ENCODE results near the gene NIPAL3.
"Not testable (repeated sequence)": the region's sequence is repeated elsewhere in the genome, so short reads cannot be mapped to it uniquely, and the experiment has no call there.

NIPAL3 gene

DNA sequence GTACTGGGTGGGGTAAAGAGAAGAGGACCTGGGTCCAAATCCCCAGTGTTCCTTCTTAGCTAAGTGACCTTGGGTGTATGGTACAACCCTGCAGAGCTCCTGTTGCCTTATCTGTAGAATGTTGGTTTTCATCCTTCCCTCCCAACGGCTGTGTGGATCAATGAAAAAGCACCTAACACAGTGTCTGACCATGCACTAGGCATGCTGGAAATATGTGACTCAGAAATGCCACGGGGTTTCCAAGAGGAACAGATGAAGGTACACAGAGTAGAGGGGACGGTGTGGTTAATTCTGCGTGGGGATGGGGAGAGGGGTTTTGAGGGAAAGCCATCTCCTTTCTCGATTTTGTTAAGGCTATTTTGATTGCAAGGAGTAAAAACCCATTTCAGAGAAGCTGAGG lies 8.6 kb downstream of the NIPAL3 start:
- DNase-seq (ENCODE audit: low read depth): no peak

DNA sequence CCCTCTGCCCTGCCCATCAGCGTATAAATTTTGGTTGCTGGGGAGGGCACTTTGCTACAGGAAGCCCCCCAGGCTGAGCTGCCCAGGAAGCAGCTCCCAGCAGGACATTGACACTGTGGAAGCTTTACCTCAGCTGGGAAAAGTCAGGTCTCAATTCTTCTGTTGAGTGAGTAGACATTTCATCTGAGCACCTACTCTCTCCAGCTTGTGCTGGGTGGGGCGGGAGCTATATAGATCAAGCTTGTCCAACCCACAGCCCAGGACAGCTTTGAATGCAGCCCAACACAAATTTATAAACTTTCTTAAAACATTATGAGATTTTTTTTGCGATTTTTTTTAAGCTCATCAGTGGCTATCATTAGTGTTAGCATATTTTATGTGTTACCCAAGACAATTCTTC lies 9.4 kb downstream of the NIPAL3 start:
- no peak for DNase-seq (ENCODE audit: low read depth)

DNA sequence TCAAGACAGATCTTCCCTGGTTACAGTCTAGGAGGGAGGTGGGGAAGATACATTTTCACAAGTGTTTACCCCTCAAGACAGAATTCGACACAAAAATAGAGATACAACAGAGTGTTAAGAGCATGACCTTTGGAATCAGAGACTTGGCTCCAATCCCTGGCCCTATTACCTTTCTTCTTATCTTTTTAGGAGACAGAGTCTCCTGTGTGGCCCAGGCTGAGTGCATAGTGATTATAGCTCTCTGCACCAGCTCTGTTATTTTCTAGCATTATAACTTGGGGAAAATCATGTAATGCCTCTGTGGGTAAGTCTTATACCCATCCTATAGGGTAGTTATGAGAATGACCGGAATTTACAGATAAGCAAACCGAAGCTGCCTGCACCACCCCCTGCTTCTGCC lies 9.8 kb downstream of the NIPAL3 start:
- DNase-seq (ENCODE audit: low read depth): no peak

DNA sequence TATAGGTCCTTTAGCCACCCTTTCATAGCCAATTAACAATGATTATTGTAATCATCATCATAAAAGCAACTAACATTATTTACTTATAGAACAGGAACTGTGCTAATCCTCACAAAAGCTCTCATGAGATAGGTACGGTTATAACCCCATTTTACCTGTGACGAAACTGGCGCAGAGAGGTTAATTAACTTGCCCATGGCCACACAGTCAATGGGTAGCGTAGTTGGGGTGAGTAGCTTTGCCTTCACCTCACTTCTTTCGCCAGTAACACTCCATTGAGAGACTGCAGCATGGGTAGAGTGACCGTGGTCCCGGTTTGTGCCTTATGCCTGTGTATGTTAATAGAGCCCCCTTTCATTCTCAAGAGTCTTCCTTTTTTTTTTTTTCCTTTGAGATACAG lies 10.3 kb downstream of the NIPAL3 start:
- DNase-seq (ENCODE audit: low read depth): no peak

DNA sequence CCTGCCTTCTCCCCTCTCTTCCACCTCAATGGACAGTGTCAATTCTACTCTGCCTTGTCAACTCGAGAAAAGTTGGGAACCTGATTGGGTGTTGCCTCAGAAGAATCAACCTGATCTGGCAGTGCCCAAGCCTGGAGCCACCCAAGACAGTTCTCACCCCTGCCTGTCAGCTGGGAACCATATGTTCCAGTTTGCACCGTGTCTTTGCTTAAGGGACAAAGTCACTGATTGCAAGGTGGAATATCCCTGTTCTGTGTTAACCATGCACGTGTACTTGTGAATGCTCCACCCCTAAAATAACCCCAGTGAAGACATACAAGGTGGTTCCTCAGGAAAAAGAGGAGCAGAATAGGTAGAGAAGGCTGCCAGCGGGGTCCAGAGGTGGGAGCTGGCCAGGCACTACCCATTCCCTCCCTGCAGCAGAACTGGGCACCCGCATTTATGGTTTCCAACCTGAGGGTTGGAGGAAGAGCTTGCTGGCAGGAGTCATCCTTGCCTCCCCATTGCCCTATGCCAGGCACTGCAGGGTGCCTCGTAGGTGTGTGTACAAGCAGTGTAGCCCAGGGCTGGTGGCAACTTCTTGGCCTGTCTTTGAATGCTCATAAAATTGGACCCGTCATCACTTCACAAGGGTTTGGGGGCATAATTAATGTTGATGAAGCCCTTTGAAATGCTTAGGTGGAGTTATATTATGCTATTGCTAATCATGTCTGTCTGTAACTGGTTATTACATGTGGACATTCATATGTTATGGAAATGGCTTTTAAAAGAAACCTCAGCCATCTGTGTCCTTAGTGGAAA lies 11.3 kb downstream of the NIPAL3 start:
- no peak for DNase-seq (ENCODE audit: low read depth)

DNA sequence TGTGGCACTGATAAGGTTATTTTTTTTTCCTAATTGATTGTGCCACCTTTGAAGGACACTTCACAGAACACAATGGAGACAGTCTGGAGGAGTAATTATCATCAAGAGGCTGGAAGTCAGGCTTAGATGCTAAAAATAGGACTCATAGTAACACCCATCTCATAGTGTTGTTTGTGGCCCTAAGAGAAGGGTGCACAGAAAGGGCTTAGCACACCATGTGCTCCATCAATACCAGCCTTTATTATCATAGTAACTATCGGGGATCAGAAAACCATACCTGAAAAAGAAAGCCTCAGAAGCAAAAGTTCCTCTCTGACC lies 11.9 kb downstream of the NIPAL3 start:
- DNase-seq (ENCODE audit: low read depth): no peak

DNA sequence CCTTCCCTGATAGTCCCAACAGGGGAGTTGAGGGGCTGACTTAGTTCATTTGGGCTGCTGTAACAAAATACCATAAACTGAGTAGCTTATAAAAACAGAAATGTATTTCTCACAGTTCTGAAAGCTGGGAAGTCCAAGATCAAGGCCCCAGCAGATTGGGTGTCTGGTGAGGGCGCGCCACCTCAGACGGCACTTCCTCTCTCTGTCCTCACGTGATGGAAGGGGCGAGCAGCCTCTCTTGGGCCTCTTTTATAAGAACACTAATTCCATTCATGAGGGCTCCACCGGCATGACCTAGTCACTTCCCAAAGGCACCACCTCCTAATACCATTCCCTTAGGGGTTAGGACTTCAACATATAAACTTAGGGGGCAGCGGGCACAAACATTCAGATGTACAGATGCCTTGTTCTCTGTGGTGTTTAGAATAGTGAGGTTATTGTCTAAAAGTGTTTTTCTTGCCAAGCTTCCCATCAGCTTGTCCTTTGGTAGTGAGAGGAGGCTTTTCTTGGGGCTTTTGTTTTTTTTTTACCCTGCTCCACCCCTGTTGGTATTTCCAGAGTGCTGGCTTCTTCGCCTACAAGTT lies 20.3 kb downstream of the NIPAL3 start:
- no peak for DNase-seq (ENCODE audit: low read depth)

DNA sequence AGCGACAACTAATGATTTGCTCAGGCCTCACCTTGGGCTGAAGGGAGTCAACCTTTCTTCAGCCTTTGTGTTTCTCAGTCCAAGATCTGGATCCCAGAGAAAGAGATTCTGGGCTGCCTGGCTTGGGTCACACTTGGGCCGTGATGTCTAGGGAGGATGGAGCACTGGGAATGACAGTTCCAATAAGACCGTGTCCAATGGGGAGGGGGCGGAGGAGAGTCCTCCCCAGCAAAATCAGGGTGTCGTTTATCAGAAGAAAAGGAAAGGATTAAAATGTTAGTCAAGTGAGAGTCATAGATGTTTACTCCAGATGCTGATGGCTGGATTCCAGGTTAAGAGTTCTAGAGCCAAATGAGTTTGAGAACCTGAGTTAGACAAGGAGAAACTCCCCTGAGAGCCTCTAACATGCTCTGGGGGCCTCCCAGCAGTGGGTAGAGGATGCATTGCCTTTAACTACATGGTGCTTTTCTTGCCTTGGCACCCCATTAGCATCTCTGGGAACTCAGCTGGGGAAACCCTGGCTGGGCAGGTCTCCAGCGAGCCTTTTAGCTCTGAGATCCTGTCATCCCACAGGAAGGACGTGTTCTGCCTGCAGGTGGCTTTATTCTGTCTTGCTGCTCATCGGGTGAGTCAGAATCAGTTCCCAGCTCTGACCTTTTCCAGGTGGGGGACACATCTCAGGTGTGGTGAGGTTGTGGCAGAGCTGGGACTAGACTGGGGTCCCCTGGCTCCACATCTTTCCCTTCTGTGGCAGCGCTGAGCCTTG lies 22.2 kb downstream of the NIPAL3 start:
- DNase-seq (ENCODE audit: low read depth): no peak

DNA sequence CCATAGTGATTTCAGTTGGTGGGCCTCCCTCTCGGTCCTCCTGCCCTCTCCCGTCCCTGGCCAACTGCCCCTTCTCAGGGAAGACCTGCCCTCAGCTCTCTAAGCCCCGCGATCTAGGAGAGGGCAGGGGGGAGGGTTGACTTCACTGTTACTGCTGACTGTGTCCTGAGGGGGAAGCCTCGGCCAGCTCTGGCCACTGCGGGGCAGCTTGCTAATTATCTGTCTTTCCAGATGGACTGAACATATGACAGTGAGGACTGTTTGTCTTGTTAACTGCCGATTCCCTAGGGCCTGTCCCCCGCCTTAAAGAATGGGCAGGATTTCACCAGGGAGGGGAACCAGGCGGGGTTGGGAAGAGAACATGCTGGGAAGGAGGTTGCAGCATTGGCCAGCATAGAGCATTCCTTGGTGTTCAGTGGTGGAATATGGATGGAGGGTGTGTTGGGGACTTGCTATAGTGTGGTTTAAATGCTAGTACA lies 22.9 kb downstream of the NIPAL3 start:
- DNase-seq (ENCODE audit: low read depth): no peak

DNA sequence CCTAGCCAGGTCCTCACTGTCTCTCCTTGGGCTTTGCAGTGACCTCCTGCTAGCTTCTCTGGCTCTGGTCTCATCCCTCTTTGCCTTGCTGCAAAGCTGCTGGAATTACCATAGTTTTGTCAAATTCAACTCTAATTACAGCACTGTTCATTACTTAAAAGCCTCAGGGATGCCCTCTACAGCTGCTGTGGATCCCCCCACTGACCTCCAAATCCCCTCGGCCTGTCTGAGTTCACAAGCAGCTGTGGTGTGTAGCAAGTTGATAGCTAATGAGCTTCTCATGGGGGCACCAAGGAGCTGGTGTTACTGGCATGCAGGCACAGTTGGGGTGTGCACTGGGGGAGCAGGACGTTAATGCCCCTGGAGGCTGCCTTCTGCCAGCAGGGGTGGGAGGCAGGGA lies 24.8 kb downstream of the NIPAL3 start:
- no peak for DNase-seq (ENCODE audit: low read depth)

DNA sequence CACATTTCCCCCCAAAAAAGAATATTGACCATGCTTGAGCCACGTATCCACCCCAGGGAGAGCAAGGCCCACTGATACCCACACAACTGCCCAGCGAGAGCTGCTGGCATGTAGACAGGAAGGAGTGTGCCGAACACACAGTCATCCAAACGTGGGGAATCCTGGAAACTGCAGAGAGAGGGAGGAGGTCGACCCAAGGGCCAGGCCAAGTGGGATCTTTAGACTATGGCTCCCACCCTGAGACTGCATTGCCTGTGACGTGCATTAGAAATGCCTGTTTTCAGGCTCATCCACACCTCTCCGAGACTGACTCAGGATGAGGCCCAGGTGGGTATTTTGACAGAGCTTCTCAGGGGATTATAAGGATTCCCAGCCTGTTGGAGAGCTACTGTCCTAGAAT lies 25.9 kb downstream of the NIPAL3 start:
- DNase-seq (ENCODE audit: low read depth): no peak

DNA sequence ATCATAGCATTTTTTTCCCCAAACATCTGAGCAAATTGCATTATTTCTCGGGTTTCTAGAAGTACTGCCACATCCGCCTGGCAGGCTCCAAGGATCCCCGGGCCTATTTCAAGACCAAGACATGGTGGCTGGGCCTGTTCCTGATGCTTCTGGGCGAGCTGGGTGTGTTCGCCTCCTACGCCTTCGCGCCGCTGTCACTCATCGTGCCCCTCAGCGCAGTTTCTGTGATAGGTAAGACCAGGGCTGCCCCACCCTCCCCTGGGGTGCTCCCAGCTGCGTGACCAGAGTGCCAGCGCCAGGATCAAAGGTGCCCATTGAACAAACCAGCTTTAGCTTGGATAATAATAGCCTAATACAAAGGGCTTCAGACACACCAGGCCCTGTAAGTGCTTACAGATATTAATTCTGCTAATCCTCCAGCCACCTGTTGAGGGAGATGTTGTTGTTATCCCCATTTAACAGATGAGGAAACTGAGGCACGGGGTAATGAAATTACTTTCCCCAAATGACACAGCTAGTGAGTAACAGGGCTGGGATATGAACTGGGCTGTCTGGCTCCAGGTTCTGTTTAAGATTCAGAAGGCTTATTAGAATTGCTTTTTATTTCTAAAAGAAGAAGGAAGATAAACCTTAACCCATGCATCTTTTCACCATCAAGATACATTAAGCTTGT lies 26.5 kb downstream of the NIPAL3 start:
- DNase-seq (ENCODE audit: low read depth): no peak

DNA sequence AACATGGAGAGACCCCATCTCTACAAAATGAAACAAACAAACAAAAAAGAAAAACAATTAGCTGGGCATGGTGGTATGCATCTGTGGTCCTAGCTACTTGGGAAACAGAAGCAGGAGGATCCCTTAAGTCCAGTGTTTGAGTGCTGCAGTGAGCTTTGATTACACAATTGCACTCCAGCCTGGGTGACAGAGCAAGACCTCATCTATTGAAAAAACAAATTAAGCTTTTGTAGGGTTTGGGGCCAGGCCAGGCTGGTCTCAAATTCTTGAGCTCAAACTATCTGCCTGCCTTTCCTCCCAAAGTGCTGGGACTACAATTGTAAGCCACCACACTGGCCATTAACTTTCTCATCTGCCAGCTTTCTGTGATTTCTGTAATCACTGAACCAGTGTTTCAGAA lies 27.2 kb downstream of the NIPAL3 start:
- DNase-seq (ENCODE audit: low read depth): no peak

DNA sequence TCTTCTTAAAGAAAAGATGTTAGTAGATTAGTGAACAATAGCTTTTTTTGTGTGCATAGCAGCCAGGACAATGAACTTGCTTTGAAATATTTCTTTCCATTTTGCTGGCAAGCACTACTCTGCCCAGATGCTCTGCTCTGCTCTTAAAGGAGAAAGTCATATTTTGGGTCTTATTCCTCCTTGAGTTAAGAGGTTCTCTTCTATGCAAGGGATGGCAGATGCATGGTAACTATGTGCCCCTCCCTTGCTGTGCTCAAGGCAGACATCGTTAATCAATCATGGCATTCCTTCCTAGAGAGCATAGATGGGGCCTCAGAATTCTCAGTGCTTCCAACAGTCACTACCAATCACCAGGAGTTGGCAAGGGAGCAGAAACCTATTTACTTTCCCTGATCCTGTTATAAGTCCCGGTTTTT lies 27.6 kb downstream of the NIPAL3 start:
- DNase-seq (ENCODE audit: low read depth): no peak

DNA sequence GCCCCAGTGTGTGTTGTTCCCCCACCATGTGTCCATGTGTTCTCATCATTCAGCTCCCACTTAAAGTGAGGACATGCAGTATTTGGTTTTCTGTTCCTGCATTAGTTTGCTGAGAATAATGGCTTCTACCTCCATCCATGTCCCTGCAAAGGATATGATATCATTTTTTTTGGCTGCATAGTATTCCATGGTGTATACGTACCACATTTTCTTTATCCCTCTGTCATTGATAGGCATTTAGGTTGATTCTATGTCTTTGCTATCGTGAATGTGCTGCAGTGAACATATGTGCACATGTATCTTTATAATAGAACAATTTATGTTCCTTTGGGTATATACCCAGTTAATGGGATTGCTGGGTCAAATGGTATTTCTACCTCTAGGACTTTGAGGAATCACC lies 30.8 kb downstream of the NIPAL3 start:
- not testable (repeated sequence) for DNase-seq (ENCODE audit: low read depth)

DNA sequence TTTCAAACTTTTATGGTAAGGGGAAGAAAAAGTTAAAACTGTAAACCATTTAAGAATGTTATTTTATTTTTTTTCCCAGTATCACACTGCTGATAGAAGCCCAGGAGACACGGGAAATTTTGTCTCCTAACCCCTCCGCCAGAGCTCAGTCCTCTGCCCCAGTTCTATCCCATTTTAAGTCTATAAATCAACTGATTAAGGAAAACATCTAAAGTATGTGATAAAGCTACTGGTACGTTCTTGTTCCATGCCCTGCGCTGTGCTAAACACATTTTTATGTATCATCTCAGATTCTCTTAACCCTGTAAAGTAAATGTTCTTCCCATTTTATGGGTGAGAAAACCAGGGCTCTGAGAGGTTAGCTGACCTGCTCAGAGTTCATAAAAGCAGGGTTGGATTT lies 34.7 kb downstream of the NIPAL3 start:
- DNase-seq (ENCODE audit: low read depth): no peak

DNA sequence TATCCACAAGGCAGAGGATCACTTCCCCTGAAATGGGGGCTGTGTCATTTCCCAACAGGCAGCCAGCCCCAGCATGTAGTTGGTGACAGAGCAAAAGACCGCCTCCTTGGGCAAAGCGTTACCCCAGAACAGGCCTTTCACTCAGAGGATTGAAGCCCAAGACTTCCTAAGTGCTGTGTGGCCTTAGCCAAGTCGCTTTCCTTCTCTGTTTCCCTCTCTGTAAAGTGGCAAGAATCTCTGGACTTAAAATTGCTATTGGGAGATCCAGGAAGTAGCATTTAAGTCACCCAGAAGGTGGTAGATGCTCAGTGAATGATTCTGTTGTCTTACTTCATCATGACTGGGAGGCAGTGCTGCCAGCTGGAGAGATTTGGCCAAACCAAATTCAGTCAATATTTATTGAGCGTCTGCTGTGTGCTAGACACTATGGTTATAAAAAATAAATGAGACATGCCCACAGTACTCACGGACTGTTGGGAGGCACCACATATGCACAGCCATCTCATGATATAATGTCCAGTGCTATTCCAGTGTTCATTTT lies 35.3 kb downstream of the NIPAL3 start:
- DNase-seq (ENCODE audit: low read depth): no peak

DNA sequence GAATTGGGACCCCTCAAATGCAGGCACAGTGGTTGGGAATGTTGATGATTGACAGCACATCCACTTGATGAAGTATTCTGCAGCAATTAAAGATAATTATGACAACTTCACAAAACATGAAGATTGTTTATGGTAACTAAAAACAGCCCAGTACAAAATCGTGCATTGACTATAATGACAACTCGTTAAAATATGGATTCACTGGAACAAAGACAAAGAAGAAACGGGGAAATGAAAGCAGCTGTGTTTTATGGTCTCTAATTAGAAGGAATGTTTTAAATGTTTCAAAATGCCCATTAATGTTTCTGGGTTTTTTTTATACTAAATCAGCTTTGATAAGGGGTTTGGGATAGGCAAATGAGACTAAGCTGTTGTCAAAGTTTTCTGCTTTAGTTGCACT lies 36.1 kb downstream of the NIPAL3 start:
- DNase-seq (ENCODE audit: low read depth): no peak

DNA sequence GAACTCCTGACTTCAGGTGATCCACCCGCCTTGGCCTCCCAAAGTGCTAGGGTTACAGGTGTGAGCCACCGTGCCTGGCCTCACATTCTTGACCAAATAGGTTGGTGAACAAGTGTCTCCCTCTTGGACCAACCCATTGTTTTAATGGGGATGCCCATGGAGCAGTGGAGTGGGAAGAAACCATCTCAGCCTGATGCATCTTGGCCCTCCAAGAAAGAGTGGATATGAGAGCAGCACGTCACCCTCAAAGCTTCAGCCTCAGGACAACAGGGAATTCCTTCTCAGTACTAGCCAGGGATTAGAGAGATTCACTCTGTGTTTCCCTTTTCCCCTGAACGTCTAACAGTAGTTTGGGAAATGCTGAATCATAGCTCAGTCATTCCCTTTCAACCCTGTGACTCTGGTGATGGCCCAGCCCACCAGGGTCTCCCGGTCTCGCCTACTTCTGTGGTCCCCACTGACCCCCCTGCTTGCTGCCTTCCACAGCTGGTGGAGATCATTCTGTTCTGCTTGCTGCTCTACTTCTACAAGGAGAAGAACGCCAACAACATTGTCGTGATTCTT lies 37.4 kb downstream of the NIPAL3 start:
- DNase-seq (ENCODE audit: low read depth): no peak

DNA sequence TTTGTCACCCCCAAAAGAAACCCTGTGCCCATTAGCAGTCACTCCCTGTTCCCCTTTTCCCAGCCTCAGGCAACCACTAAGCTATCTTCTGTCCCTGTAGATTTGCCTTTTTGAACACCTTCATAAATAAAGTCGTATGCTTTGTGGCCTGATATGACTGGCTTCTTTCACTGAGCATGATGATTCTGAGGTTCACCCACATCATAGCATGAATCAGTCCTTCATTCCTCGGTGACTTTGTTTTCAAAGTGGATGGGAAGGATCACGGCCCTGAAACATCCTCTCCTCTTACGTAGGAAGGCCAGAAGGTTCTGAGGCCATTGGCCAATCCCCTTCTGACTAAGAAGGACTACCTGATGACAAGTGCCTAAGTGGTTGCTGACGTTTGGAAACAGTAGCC lies 39.1 kb downstream of the NIPAL3 start:
- DNase-seq (ENCODE audit: low read depth): no peak

DNA sequence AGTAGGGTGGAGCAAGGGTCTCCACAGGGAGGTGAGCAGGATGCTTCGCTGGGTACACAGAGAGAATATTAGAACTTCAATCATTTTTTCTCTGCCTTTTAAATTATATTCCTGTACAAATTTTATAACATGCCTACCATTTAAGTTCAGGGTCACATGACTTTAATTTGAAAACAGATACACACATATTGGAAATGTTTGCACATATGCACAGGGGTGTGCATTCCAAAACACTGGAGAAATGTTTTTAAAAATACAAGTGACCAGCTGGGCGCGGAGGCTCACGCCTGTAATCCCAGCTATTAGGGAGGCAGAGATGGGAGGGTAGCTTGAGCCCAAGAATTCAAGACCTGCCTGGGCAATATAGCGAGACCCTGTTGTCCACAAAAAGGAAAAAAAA lies 39.7 kb downstream of the NIPAL3 start:
- DNase-seq (ENCODE audit: low read depth): no peak

DNA sequence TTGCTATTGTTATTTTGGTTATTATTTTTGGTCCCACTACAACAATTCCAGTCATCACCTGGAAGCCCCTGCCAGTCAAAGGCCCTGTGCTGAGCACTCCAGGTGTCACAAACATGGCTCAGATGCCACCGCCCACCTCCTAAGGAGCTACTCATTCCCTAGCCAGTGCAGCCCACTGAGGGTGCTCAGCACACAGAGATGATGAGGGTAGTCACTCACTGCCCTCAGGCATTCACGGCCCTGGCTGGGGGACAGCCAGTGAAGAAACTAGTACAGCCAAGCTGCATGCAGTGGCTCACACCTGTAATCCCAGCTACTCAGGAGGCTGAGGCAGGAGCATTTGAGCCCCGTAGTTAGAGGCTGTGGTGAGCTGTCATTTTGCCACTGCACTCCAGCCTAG lies 42.3 kb downstream of the NIPAL3 start:
- no peak for DNase-seq (ENCODE audit: low read depth)
